Mesendoderm (in vitro differentiated cells): Measurements from ENCODE around the gene HS3ST1.
A peak's percentile ranks its signal among the peaks of the same experiment; 100 is the strongest.
"Not testable (repeated sequence)": the region's sequence is repeated elsewhere in the genome, so short reads cannot be mapped to it uniquely, and the experiment has no call there.

Source experiments
- DNase-seq: peaks from one replicate; pipeline ENCODE4 v3.0.0; 2013
- H2AK5ac ChIP-seq: 2 replicates; pipeline ENCODE4 v1.6.1; 2013; ENCODE audit warnings: low read length, inconsistent platforms
- H2BK120ac ChIP-seq: 2 replicates; pipeline ENCODE4 v1.6.1; 2013; ENCODE audit warnings: low read depth, mild to moderate bottlenecking, low read length, moderate library complexity, mixed read lengths
- H2BK15ac ChIP-seq: replicated peaks from 2 replicates; pipeline ENCODE4 v1.6.1; 2013; ENCODE audit warnings: low read depth, mild to moderate bottlenecking, moderate library complexity
- H2BK5ac ChIP-seq: 2 replicates; pipeline ENCODE4 v1.6.1; 2013; ENCODE audit warnings: low read length, inconsistent platforms
- H3K18ac ChIP-seq: 2 replicates; pipeline ENCODE4 v1.6.1; 2013; ENCODE audit warnings: mild to moderate bottlenecking, low read length, mixed read lengths
- H3K23ac ChIP-seq: one replicate; pipeline ENCODE4 v1.6.1; 2013; ENCODE audit warnings: low read length
- H3K27ac ChIP-seq: 2 replicates; pipeline ENCODE4 v1.5.1; 2013; ENCODE audit warnings: low read depth, mild to moderate bottlenecking, inconsistent platforms, low read length, moderate library complexity
- H3K27me3 ChIP-seq: 2 replicates; pipeline ENCODE4 v1.6.1; 2013; ENCODE audit warnings: low read length, control low read depth, mild to moderate bottlenecking, inconsistent platforms; ENCODE audit not compliant: insufficient read depth, poor library complexity
- H3K36me3 ChIP-seq: 2 replicates; pipeline ENCODE4 v1.6.1; 2013; ENCODE audit warnings: low read length, inconsistent platforms; ENCODE audit not compliant: control insufficient read depth, insufficient read depth
- H3K4ac ChIP-seq: one replicate; pipeline ENCODE4 v1.6.1; 2013; ENCODE audit warnings: low read depth, mild to moderate bottlenecking, low read length, moderate library complexity
- H3K4me1 ChIP-seq: 2 replicates; pipeline ENCODE4 v1.6.1; 2013; ENCODE audit warnings: low read depth, low read length, inconsistent platforms; ENCODE audit not compliant: control insufficient read depth
- H3K4me2 ChIP-seq: 2 replicates; pipeline ENCODE4 v1.6.1; 2013; ENCODE audit warnings: low read length
- H3K4me3 ChIP-seq: 2 replicates; pipeline ENCODE4 v1.5.1; 2013; ENCODE audit warnings: mild to moderate bottlenecking, low read length
- H3K56ac ChIP-seq: one replicate; pipeline ENCODE4 v1.6.1; 2013; ENCODE audit warnings: low read length
- H3K79me1 ChIP-seq: 2 replicates; pipeline ENCODE4 v1.6.1; 2013; ENCODE audit warnings: low read length, inconsistent platforms
- H3K79me2 ChIP-seq: 2 replicates; pipeline ENCODE4 v1.6.1; 2013; ENCODE audit warnings: mild to moderate bottlenecking, low read length; ENCODE audit not compliant: control insufficient read depth, insufficient read depth
- H3K9ac ChIP-seq: 2 replicates; pipeline ENCODE4 v1.6.1; 2013; ENCODE audit warnings: low read length, inconsistent platforms
- H4K5ac ChIP-seq: one replicate; pipeline ENCODE4 v1.6.1; 2013; ENCODE audit warnings: low read length
- H4K8ac ChIP-seq: one replicate; pipeline ENCODE4 v1.6.1; 2013; ENCODE audit warnings: low read depth, mild to moderate bottlenecking, control low read depth, low read length, moderate library complexity
- WGBS: extraction: QIAGEN DNeasy Blood & Tissue Kit; methylation state at CpG from one replicate; pipeline ENCODE4 v1.1.7; 2013; ENCODE audit warnings: low lambda C conversion rate, missing lambda C conversion rate; ENCODE audit not compliant: insufficient coverage; ENCODE audit errors: extremely low coverage; 5-methylcytosine and 5-hydroxymethylcytosine counted together

The HS3ST1 gene

DNA sequence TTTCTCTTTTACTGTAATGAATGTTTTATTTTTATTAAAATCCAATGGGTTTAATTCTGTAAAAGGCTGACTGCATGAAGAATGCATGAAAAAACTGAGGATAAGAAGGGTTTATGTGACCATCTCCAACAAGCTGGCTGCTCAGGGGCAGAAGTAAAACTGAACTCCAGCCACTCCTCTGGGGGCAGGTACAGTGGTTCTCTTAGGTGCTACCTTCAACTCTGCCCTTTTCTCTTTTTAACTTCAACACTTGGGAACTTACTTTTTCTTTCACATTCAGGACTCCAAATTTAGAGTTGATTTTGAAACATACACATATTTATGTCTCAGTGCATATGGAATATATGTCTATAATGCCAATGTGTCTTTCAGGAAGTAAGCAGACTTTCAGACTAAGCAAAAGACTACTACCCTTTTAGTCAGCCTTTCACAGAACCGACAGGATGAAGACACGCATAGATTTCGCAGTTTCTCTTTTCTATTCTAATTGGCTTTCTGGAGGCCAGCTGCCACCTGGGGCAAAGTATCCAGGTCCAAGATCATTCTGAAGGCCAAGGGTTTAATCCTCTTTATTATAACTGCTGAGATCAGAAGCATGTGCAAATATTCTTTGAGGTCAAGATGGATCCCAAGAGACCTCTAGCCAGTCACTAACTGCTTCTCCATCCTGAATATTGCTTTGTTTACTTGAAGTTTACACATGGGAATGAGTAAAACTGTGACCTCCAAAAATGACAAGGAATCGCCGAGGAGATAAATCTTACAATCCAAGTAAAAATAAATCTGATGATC, 30.7 kb downstream of the HS3ST1 start:
- no peaks in the 10 kb centered on the region for H3K79me2 ChIP-seq
- no peak overlapping the region for H3K56ac ChIP-seq
- no peak overlapping the region for H2BK120ac ChIP-seq
- no peak overlapping the region for H3K9ac ChIP-seq
- H3K4me3 ChIP-seq = no peak overlapping the region
- H3K4me2 ChIP-seq = no peak overlapping the region
- no peak overlapping the region for H2BK15ac ChIP-seq
- H3K27me3 ChIP-seq = no peaks in the 10 kb centered on the region
- H3K27ac ChIP-seq = no peak overlapping the region
- H3K23ac ChIP-seq = no peak overlapping the region
- H3K4ac ChIP-seq = no peak overlapping the region
- no peaks in the 10 kb centered on the region for H3K36me3 ChIP-seq
- no peak overlapping the region for H3K18ac ChIP-seq
- no peak overlapping the region for H2BK5ac ChIP-seq
- WGBS = no CpG with 5 or more reads among the region's 5 CpGs
- DNase-seq = no peak
- H3K4me1 ChIP-seq = peaks cover 8% of the 10 kb centered on the region
- H4K5ac ChIP-seq = no peak overlapping the region
- H2AK5ac ChIP-seq = no peak overlapping the region
- H4K8ac ChIP-seq = no peak overlapping the region
- H3K79me1 ChIP-seq = peaks cover 2% of the 10 kb centered on the region

DNA sequence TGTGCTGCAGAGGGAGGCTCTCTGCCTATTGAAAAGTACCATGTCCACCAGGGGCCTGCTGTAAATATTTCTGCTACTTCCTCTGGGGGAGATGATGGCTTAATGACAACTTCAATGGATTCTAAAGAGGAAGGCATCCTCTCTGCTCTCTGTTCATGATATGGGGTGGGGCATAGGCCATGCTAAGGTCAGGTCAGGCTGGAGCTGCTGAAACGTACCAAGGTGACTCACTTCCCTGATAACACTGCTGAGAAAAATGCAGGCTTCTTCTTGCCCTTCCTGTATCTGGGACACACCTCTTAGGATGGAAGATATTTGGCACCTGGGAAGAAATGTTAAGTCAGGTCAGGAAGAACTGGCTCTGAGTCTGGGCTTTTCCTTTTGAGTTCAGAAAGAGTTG, 31.5 kb downstream of the HS3ST1 start:
- Histone ChIP-seq H3K27ac (no peak overlapping the region), H3K36me3 (no peaks in the 10 kb centered on the region), H4K5ac (no peak overlapping the region), H2BK15ac (no peak overlapping the region), H3K79me2 (no peaks in the 10 kb centered on the region), H2AK5ac (no peak overlapping the region), H3K18ac (no peak overlapping the region), H3K4me1 (peaks cover 7% of the 10 kb centered on the region), H3K4me2 (no peak overlapping the region), H4K8ac (no peak overlapping the region), H3K9ac (no peak overlapping the region), H3K4me3 (no peak overlapping the region), H2BK5ac (no peak overlapping the region), H3K56ac (no peak overlapping the region), H3K23ac (no peak overlapping the region), H3K79me1 (peaks cover 2% of the 10 kb centered on the region), H3K4ac (no peak overlapping the region), H2BK120ac (no peak overlapping the region), H3K27me3 (no peaks in the 10 kb centered on the region)
- no CpG with 5 or more reads among the region's 1 CpG for WGBS
- DNase-seq = peak; percentile 74

DNA sequence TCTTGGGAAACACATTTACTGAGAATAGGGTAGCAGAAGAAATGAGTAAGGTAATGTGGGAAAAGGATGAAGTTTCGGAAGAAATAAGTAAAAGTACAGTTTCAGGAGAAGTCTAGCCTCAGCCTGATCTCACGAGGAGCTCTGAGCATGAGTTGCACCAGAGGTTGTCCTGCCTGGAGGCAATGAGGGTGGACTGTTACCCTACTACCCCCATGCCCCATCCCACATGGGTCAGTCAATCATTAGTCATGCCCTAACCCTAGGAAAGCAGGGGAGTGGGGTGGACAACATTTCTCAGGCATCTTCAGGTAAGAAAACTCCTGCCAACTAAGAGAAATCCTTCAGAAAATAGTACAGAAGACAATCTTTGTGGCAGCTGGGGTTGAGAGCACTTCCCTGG, 35.1 kb downstream of the HS3ST1 start:
- peaks cover 7% of the 10 kb centered on the region for H3K4me1 ChIP-seq
- no peaks in the 10 kb centered on the region for H3K79me2 ChIP-seq
- WGBS = 100% methylated on average over 1 of the region's 2 CpGs
- no peak overlapping the region for H3K56ac ChIP-seq
- H3K9ac ChIP-seq = no peak overlapping the region
- H2BK5ac ChIP-seq = no peak overlapping the region
- no peak overlapping the region for H3K4ac ChIP-seq
- DNase-seq = no peak
- no peak overlapping the region for H2BK15ac ChIP-seq
- no peaks in the 10 kb centered on the region for H3K79me1 ChIP-seq
- no peak overlapping the region for H4K8ac ChIP-seq
- H2BK120ac ChIP-seq = no peak overlapping the region
- H3K18ac ChIP-seq = no peak overlapping the region
- H2AK5ac ChIP-seq = no peak overlapping the region
- H3K4me3 ChIP-seq = no peak overlapping the region
- H3K36me3 ChIP-seq = no peaks in the 10 kb centered on the region
- H3K23ac ChIP-seq = no peak overlapping the region
- H3K27me3 ChIP-seq = no peaks in the 10 kb centered on the region
- no peak overlapping the region for H4K5ac ChIP-seq
- no peak overlapping the region for H3K4me2 ChIP-seq
- no peak overlapping the region for H3K27ac ChIP-seq

DNA sequence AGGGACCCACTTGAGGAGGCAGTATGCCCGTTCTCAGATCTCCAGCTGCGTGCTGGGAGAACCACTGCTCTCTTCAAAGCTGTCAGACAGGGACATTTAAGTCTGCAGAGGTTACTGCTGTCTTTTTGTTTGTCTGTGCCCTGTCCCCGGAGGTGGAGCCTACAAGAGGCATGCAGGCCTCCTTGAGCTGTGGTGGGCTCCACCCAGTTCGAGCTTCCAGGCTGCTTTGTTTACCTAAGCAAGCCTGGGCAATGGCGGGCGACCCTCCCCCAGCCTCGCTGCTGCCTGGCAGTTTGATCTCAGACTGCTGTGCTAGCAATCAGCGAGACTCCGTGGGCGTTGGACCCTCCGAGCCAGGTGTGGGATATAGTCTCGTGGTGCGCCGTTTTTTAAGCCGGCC, 44.6 kb downstream of the HS3ST1 start:
- H3K4ac ChIP-seq, H4K5ac ChIP-seq, H3K36me3 ChIP-seq, H2BK5ac ChIP-seq, H3K4me2 ChIP-seq, H4K8ac ChIP-seq, H3K23ac ChIP-seq, H3K18ac ChIP-seq, H2BK120ac ChIP-seq, H3K79me2 ChIP-seq, H3K56ac ChIP-seq, H3K79me1 ChIP-seq, DNase-seq, H3K4me1 ChIP-seq, H2BK15ac ChIP-seq, H3K4me3 ChIP-seq, H3K27me3 ChIP-seq, H3K27ac ChIP-seq, H3K9ac ChIP-seq, H2AK5ac ChIP-seq: not testable (repeated sequence)
- WGBS = no CpG with 5 or more reads among the region's 15 CpGs

DNA sequence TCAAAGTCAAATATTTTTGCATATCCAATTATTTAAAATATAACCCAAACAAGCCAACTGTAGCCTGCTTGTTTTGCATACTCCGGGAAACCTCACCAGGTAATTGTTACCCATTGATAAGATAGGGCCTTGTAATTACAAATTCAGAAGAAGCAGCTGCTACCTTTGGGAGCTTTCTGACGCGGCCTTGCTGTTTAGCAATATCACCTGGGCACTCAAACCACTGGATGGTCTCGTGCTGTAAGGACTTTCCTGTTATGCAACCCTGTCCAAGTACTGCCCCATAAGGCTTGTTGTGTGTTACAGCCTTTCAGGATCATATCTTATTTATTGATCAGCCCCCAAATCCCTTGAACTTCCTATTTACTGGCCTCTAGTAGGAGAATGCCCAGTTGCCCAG, 52.1 kb downstream of the HS3ST1 start:
- WGBS = no CpG with 5 or more reads among the region's 4 CpGs
- Histone ChIP-seq H3K27ac (no peak overlapping the region), H3K79me2 (no peaks in the 10 kb centered on the region), H3K9ac (no peak overlapping the region), H2BK5ac (no peak overlapping the region), H3K4ac (no peak overlapping the region), H2BK15ac (no peak overlapping the region), H2BK120ac (no peak overlapping the region), H4K8ac (no peak overlapping the region), H3K4me1 (no peaks in the 10 kb centered on the region), H3K23ac (no peak overlapping the region), H3K27me3 (no peaks in the 10 kb centered on the region), H3K79me1 (no peaks in the 10 kb centered on the region), H3K36me3 (no peaks in the 10 kb centered on the region), H4K5ac (no peak overlapping the region), H2AK5ac (no peak overlapping the region), H3K4me2 (no peak overlapping the region), H3K18ac (no peak overlapping the region), H3K4me3 (no peak overlapping the region), H3K56ac (no peak overlapping the region)
- DNase-seq = peak; percentile 30

DNA sequence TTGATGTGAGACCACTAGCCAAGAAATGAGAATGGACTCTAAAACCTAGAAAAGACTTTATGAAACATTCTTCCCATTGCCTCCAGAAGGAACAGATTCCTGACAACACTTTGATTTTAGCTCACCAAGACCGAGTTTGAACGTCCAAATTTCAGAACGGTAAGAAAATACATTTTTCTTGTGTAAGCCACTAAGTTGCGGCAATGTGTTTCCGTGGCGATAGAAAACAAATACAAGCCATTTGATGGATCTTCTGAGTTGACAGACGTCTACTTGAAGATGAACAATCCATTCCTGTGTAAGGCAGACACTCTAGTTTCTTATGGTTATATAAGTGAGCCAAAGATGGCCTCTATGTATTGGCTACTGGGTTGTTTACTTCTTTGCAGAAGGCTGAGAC, 52.5 kb downstream of the HS3ST1 start:
- no peak overlapping the region for H3K4me3 ChIP-seq
- no peaks in the 10 kb centered on the region for H3K27me3 ChIP-seq
- H4K5ac ChIP-seq = no peak overlapping the region
- no peaks in the 10 kb centered on the region for H3K79me2 ChIP-seq
- no peaks in the 10 kb centered on the region for H3K4me1 ChIP-seq
- no peaks in the 10 kb centered on the region for H3K36me3 ChIP-seq
- no peak overlapping the region for H3K9ac ChIP-seq
- no peak overlapping the region for H3K4me2 ChIP-seq
- no peak overlapping the region for H3K4ac ChIP-seq
- no CpG with 5 or more reads among the region's 7 CpGs for WGBS
- H2BK15ac ChIP-seq = no peak overlapping the region
- peak; percentile 10 for DNase-seq
- no peak overlapping the region for H3K56ac ChIP-seq
- no peak overlapping the region for H2BK5ac ChIP-seq
- no peak overlapping the region for H2AK5ac ChIP-seq
- H2BK120ac ChIP-seq = no peak overlapping the region
- no peak overlapping the region for H3K18ac ChIP-seq
- no peaks in the 10 kb centered on the region for H3K79me1 ChIP-seq
- H4K8ac ChIP-seq = no peak overlapping the region
- H3K27ac ChIP-seq = no peak overlapping the region
- H3K23ac ChIP-seq = no peak overlapping the region
